B cell (primary cell): Measurements from ENCODE around the gene PRKCZ.

Source experiments
- CTCF ChIP-seq: fragments of 200-600 bp; IDR thresholded peaks from one replicate; pipeline ENCODE4 v1.8.0; 2022; ENCODE audit warnings: antibody characterized with exemption, mild to moderate bottlenecking
- EZH2 ChIP-seq: IDR thresholded peaks from 2 replicates; pipeline ENCODE4 v1.6.1; 2012; ENCODE audit warnings: borderline replicate concordance, low read depth, mild to moderate bottlenecking, moderate library complexity, low read length; ENCODE audit not compliant: insufficient read depth, poor library complexity, severe bottlenecking

- TF ChIP-seq CTCF (no peak), EZH2 (no peak)
Observed at GRCh38 chr1:2121101-2121691, 71.0 kb downstream of the PRKCZ start.
